Heart left ventricle (tissue), 16 donors: Measurements from ENCODE around the gene CLEC3A. TPM values are rescaled to one million over a fixed set of nuclear protein-coding genes. Genes with fewer than 3 reads are reported as not detected.

ENCODE experiments used
- ATAC-seq, 4 donors: fragments of 200-7000 bp; cut with Tn5 transposase; one replicate each; pipeline ENCODE4 v1.9.1; 2020 to 2022; ENCODE audit warnings: moderate library complexity in 4 of 4, mild to moderate bottlenecking in 3 of 4, moderate number of reproducible peaks in 1 of 4
- DNase-seq, 5 donors: peaks; one replicate each; pipeline ENCODE4 v3.0.0-alpha.2; 2020
- H3K27ac ChIP-seq, 12 donors: fragments of 200-600 bp; sonication (generic) in 4 of 12; one replicate each; pipeline versions ENCODE4 v1.5.0 to v1.8.0; 2016 to 2022; ENCODE audit warnings: mild to moderate bottlenecking in 2 of 12
- H3K27me3 ChIP-seq, 9 donors: fragments of 200-600 bp; sonication (generic) in 2 of 9; one replicate each; pipeline versions ENCODE4 v1.5.1 to v1.8.0; 2016 to 2022; ENCODE audit warnings: mild to moderate bottlenecking in 3 of 9
- H3K36me3 ChIP-seq, 9 donors: fragments of 200-600 bp; sonication (generic) in 2 of 9; one replicate each; pipeline versions ENCODE4 v1.5.0 to v1.8.0; 2018 to 2022; ENCODE audit warnings: mild to moderate bottlenecking in 2 of 9
- H3K4me1 ChIP-seq, 12 donors: fragments of 200-600 bp; sonication (generic) in 4 of 12; one replicate each; pipeline versions ENCODE4 v1.5.0 to v1.8.0; 2016 to 2022; ENCODE audit warnings: mild to moderate bottlenecking in 3 of 12
- H3K4me3 ChIP-seq, 12 donors: fragments of 200-600 bp; sonication (generic) in 4 of 12; one replicate each; pipeline versions ENCODE4 v1.5.0 to v1.8.0; 2017 to 2022; ENCODE audit warnings: mild to moderate bottlenecking in 9 of 12, moderate library complexity in 4 of 12
- H3K9me3 ChIP-seq, 12 donors: fragments of 200-600 bp; sonication (generic) in 4 of 12; one replicate each; pipeline versions ENCODE4 v1.5.0 to v1.8.0; 2016 to 2022; ENCODE audit warnings: mild to moderate bottlenecking in 1 of 12
- CTCF ChIP-seq, 12 donors: fragments of 200-600 bp; sonication (generic) in 4 of 12; IDR thresholded peaks; one replicate each; pipeline versions ENCODE4 v1.5.0 to v1.8.0; 2018 to 2022; ENCODE audit warnings: antibody characterized with exemption in 12 of 12, mild to moderate bottlenecking in 5 of 12
- POLR2A ChIP-seq, 2 donors: fragments of 450-650 bp; IDR thresholded peaks; one replicate each; pipeline ENCODE4 v1.6.1; 2017; ENCODE audit warnings: antibody characterized with exemption in 2 of 2, mild to moderate bottlenecking in 2 of 2, moderate library complexity in 2 of 2
- WGBS, 4 donors: extraction: QIAGEN DNeasy Blood & Tissue Kit in 2 of 4; methylation state at CpG; one replicate each; pipeline versions ENCODE4 v1.1.5 to v1.1.7; 2013 to 2018; 5-methylcytosine and 5-hydroxymethylcytosine counted together
- intact Hi-C, 10 donors: fragments of 100-400 bp; cut with DNase I; formaldehyde crosslinking; loops; one replicate each; pipeline versions ENCODE4 v1.11.1 to v1.14.2; 2022
- polyA plus RNA-seq, 2 donors: library from polyadenylated mRNA; stranded (reverse); fragments of 200-250 nt; gene quantifications; one replicate each; pipeline ENCODE4 v1.2.3, GENCODE V29; 2013
- total RNA-seq, 9 donors: library from RNA; depleted of rRNA in 2 of 9; stranded (reverse); fragments of >200 nt in 2 of 9; fragmentation: NEBNext Ultra II Directional in 3 of 9; extraction: Animal tissue kit (Norgen Biotek cat#: 25700) in 3 of 9; gene quantifications; one replicate each; pipeline versions ENCODE4 v1.1.0 to v1.2.4, GENCODE V29; 2016 to 2023
- donor health status: ischemic (EF 13 %, LVEDD 7.1; RV severe dilation, severe dysfunction).
- donor health status: healthy with polysubstance abuse.
- donor health status: DM: no; HTN: yes; CAD: no.
- donor health status: DM: no; HTN: no; CAD: no.
- donor health status: ischemic (EF 25% LVEDD 6.9; RV normal size, moderate dysfunction).
- donor health status: ischemic (EF 25% LVEDD 5.7; RV mildly dilated, moderate dysfunction).
- donor health status: healthy.
- donor health status: DM: yes; HTN: yes; CAD: no.
- donor health status: ischemic (EF 35%, LVEDD 5.7; RV mildly dilated, moderate dysfunction).
- donor health status: nonischemic (EF 11% LVEDD 7.7; RV severe dilation, severe dysfunction).
- donor health status: DM: yes; HTN: yes; CAD: no.
- donor health status: PGD.
- donor health status: ischemic (EF 29% LVEDD 5.4; RV normal size, mild dysfunction).
- donor health status: nonischemic (EF 23%, LVEDD 6.1; RV moderate dilation, normal function).

CLEC3A gene
- total and polyA plus RNA-seq, 11 donors: not detected

DNA sequence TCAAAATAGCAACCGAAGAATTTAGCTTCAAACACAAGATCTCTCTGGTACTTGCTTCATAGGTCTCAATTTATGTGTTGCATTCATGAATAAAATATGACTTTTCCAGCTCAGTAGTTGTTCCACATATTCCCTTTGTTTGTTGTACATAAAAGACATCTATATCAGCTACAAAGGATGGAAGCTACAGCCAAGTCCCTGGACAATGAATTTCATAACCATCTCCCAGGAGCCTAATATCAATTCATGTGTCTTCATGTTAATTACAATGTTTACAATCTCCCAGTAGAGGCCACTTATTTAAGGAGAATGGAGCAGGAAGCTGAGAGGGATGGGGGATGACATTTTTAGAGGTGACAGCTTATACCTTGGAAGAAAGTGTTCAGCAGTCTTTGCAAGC, 3.3 kb downstream of the CLEC3A start:
- Histone ChIP-seq H3K36me3 (no peaks in the 10 kb centered on the region), H3K4me3 (no peak overlapping the region), H3K4me1 (no peaks in the 10 kb centered on the region), H3K27me3 (peaks cover 0 to 17% (median 3%) of the 10 kb centered on the region in 9 donors), H3K27ac (no peak overlapping the region), H3K9me3 (no peaks in the 10 kb centered on the region)
- TF ChIP-seq POLR2A (IDR thresholded peaks at IDR 0.05) (no peak), CTCF (IDR thresholded peaks at IDR 0.05) (no peak)
- 89 to 96% (median 96%) methylated on average over 1 of the region's 1 CpG for WGBS, 4 donors
- ATAC-seq (no peak), DNase-seq (no peak)
- intact Hi-C loops: no loop called here

- TF ChIP-seq POLR2A (IDR thresholded peaks at IDR 0.05) (no peak), CTCF (IDR thresholded peaks at IDR 0.05) (no peak)
- no peaks in the 10 kb centered on the region for H3K36me3 ChIP-seq
- WGBS, 4 donors: 30 to 60% (median 43%) methylated on average over 3 of the region's 3 CpGs
- intact Hi-C loops: no loop called here
- no peaks in the 10 kb centered on the region for H3K4me1 ChIP-seq
- H3K27ac ChIP-seq: no peak overlapping the region
- H3K9me3 ChIP-seq: no peaks in the 10 kb centered on the region
- DNase-seq (no peak), ATAC-seq (no peak)
- H3K27me3 ChIP-seq: peaks cover 0 to 13% (median 3%) of the 10 kb centered on the region in 9 donors
- H3K4me3 ChIP-seq: no peak overlapping the region
Observed at GRCh38 chr16:78028018-78028417, 5.7 kb downstream of the CLEC3A start.

- Histone ChIP-seq H3K9me3 (no peaks in the 10 kb centered on the region), H3K4me1 (peaks cover 0 to 7% (median 0%) of the 10 kb centered on the region in 12 donors), H3K36me3 (no peaks in the 10 kb centered on the region), H3K27me3 (no peaks in the 10 kb centered on the region), H3K4me3 (no peak overlapping the region), H3K27ac (no peak overlapping the region)
- TF ChIP-seq CTCF (IDR thresholded peaks at IDR 0.05): no peak
- no peak for TF ChIP-seq POLR2A (IDR thresholded peaks at IDR 0.05)
- DNase-seq (no peak), ATAC-seq (no peak)
- WGBS, 4 donors: 45 to 78% (median 60%) methylated on average over 2 of the region's 2 CpGs
- intact Hi-C loops: no loop called here
Observed at GRCh38 chr16:78034530-78034929, 12.2 kb downstream of the CLEC3A start.

- 24 to 57% (median 45%) methylated on average over 2 of the region's 2 CpGs for WGBS, 4 donors
- TF ChIP-seq POLR2A (IDR thresholded peaks at IDR 0.05) (no peak), CTCF (IDR thresholded peaks at IDR 0.05) (no peak)
- peak in 3 of 4 donors; percentile 45 to 74 (median 54) for ATAC-seq
Observed at GRCh38 chr16:78035012-78035411, 12.7 kb downstream of the CLEC3A start.

More at GRCh38 chr16:78035012-78035411, 12.7 kb downstream of the CLEC3A start:
- peaks cover 0 to 7% (median 0%) of the 10 kb centered on the region in 12 donors for H3K4me1 ChIP-seq
- no peak for DNase-seq
- H3K27me3 ChIP-seq: peaks cover 0 to 1% (median 0%) of the 10 kb centered on the region in 9 donors
- no peak overlapping the region for H3K27ac ChIP-seq
- no peak overlapping the region for H3K4me3 ChIP-seq
- intact Hi-C loops: no loop called here
- H3K36me3 ChIP-seq: no peaks in the 10 kb centered on the region
- no peaks in the 10 kb centered on the region for H3K9me3 ChIP-seq
